Measurements from ENCODE around the gene OR7E24.
"Not testable (repeated sequence)": the region's sequence is repeated elsewhere in the genome, so short reads cannot be mapped to it uniquely, and the experiment has no call there.

The OR7E24 gene

DNA sequence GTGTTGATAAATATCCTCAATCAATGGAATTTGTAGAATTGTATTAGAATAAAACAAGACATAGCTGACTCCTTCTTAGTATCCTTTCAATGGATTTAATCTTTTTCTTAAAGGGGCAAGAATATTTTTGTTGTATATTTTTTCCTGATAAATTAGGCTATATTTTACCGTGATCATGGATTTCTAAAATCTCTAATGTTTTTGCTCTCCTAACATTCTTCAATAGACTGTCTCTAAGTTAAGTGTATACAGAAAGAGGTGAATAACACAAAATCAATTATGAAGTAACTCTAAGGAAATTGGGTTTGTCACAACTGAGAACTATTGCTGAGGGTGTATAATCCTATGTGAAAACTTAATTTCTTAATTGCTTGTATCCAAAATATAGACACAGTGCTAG is at the start of gene OR7E24:
OR7E24 (plus strand) TSS at position 301 of the 400 bp plus-strand sequence. CDS start 114 bp downstream, outside the sequence.
- TF ChIP-seq, protein P1, sequence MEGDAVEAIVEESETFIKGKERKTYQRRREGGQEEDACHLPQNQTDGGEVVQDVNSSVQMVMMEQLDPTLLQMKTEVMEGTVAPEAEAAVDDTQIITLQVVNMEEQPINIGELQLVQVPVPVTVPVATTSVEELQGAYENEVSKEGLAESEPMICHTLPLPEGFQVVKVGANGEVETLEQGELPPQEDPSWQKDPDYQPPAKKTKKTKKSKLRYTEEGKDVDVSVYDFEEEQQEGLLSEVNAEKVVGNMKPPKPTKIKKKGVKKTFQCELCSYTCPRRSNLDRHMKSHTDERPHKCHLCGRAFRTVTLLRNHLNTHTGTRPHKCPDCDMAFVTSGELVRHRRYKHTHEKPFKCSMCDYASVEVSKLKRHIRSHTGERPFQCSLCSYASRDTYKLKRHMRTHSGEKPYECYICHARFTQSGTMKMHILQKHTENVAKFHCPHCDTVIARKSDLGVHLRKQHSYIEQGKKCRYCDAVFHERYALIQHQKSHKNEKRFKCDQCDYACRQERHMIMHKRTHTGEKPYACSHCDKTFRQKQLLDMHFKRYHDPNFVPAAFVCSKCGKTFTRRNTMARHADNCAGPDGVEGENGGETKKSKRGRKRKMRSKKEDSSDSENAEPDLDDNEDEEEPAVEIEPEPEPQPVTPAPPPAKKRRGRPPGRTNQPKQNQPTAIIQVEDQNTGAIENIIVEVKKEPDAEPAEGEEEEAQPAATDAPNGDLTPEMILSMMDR (IDR thresholded peaks at IDR 0.05; ENCODE audit: extremely low read depth, missing control alignments) = no peak
- DNase-seq (ENCODE audit: low spot score) = no peak

DNA sequence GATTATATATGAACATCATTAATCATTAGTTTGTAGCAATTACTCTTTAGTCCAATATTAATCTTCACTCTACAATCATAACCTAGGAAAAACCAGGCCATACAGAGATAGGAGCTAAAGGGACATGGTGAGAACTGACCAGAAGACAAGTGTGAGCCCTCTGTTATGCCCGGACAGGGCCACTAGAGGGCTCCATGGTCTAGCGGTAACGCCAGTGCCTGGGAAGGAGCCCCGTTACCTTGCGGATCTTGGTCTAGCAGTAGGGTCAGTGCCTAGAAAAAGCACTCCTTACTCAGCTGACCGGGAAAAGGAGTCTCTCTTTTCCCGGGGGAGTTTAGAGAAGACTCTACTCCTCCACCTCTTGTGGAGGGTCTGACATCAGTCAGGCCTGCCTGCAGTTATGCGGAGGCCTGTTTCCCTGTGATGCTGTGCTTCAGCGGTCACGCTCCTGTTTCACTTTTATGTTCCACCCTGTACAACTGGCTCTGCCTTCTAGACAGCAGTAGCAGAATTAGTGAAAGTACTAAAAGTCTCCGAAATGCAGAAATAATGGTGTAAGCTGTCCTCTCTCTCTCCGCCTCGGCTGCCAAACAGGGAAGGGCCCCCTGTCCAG is 45.1 kb upstream of the OR7E24 start:
- TF ChIP-seq, protein P1 (IDR thresholded peaks at IDR 0.05; ENCODE audit: extremely low read depth, missing control alignments) = peak; percentile 83
- peak; percentile 49 for DNase-seq (ENCODE audit: low spot score)

DNA sequence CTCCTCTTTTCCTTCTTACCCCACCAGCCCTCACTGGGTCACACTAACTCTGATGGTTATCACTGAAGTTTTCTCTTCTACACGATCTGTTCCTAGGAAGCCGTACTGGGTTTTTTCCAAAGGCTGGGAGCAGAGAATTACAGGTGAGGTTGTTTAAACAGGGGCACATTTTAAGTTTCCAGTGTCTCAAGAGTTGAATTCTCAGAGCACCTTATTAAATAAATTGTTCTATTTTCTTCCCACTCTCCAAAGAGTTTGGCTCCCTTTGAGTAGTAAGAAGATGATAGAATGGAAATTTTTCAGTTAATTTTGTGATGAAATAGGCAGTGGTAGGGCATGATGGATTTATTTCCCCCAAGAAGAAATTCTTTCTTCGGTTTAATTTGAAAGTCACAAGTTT is 31.2 kb upstream of the OR7E24 start, which contains the start of gene OR7D4:
OR7D4 (minus strand) TSS at position 101 of the 400 bp plus-strand sequence. CDS start 4,752 bp downstream, outside the sequence.
- TF ChIP-seq, protein P1 (IDR thresholded peaks at IDR 0.05; ENCODE audit: extremely low read depth, missing control alignments) = no peak
- no peak for DNase-seq (ENCODE audit: low spot score)

DNA sequence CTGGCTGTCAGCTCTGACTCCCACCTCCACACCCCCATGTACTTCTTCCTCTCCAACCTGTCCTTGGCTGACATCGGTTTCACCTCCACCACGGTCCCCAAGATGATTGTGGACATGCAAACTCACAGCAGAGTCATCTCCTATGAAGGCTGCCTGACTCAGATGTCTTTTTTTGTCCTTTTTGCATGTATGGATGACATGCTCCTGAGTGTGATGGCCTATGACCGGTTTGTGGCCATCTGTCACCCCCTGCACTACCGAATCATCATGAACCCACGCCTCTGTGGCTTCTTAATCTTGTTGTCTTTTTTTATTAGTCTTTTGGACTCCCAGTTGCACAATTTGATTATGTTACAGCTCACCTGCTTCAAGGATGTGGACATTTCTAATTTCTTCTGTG is 506 bp downstream of the OR7E24 start:
- TF ChIP-seq, protein P1 (IDR thresholded peaks at IDR 0.05; ENCODE audit: extremely low read depth, missing control alignments) = no peak
- DNase-seq (ENCODE audit: low spot score) = no peak

DNA sequence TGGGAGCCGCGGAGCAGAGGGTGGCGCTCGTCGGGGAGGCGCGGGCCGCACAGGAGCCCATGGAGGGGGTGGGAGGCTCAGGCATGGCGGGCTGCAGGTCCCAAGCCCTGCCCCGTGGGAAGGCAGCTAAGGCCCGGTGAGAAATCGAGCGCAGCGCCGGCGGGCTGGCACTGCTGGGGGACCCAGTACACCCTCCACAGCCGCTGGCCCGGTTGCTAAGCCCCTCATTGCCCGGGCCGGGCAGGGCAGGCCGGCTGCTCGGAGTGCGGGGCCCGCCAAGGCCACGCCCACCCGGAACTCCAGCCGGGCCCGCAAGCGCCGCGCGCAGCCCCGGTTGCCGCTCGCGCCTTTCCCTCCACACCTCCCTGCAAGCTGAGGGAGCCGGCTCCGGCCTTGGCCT is 32.8 kb downstream of the OR7E24 start:
- DNase-seq (ENCODE audit: low spot score) = not testable (repeated sequence)

DNA sequence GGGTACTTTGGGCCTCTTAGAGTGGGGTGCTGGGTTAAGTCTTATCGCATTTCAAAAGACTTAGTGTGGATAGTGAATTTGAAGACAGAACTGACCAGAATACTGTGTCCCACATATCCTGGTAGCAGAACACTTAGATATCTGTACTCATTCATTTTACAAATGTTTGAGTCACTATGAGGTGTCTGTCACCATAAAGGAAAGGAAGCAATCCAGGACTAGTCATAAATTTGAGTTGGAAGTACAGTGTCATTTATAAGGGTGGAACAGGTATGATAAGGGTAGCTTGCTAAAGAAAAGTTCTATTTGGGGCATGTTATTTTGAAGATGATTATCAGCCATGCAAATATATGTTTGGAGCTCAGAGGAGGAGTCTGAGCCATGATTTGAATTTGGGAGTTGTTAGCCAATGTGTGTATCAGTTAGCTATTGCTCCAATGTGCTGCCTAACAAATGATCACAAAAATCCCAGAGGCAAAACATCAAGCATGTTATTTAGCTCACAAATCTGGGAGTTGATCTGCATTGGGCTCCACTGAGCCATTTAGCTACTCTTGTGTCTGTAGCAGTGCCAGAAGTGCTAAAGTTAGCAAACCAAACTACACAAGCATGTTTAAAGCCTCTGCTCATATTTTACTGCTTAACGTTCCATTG is 38.6 kb downstream of the OR7E24 start:
- DNase-seq (ENCODE audit: low spot score) = no peak
- TF ChIP-seq, protein P1 (IDR thresholded peaks at IDR 0.05; ENCODE audit: extremely low read depth, missing control alignments) = no peak

DNA sequence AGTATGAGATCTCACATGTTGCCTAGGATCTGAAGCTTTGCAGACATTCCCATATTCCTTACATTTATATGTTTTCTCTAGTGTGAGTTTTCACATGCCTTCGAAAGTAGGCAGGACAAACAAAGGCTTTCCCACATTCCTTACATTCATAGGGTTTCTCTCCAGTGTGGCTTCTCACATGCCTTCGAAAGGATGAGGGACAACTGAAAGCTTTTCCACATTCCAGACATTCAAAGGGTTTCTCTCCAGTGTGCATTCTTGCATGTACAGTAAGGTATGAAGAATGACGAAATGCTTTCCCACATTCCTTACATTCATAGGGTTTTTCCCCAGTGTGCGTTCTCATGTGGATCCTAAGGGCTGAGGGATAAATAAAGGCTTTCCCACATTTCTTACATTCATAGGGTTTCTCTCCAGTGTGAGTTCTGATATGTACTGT is 44.7 kb downstream of the OR7E24 start:
- TF ChIP-seq, protein P1 (IDR thresholded peaks at IDR 0.05; ENCODE audit: extremely low read depth, missing control alignments) = no peak
- DNase-seq (ENCODE audit: low spot score) = no peak

Measured in GM20000 (cell line).